OCI-LY7 (cell line): ENCODE data around the gene ODAPH.
"Not testable (repeated sequence)": the region's sequence is repeated elsewhere in the genome, so short reads cannot be mapped to it uniquely, and the experiment has no call there.

Experiments
- CTCF ChIP-seq: fragments of 200-600 bp; sonication (generic); conservative IDR thresholded peaks from 2 replicates; pipeline ENCODE4 v1.5.1; 2014; ENCODE audit warnings: mild to moderate bottlenecking, antibody characterized with exemption, low read length, moderate library complexity, mixed read lengths
- EZH2phosphoT487 ChIP-seq: fragments of 200-600 bp; sonication (generic); IDR thresholded peaks from 2 replicates; pipeline ENCODE4 v1.6.1; 2018; ENCODE audit warnings: low read depth, borderline replicate concordance, mild to moderate bottlenecking, mixed run types, antibody characterized with exemption, low read length, moderate library complexity, mixed read lengths

- TF ChIP-seq CTCF, EZH2phosphoT487: not testable (repeated sequence)
Observed at GRCh38 chr4:75533926-75534325, 21.9 kb upstream of the ODAPH start.
